H1 (cell line): ENCODE data around the gene TGFBR1. TPM values are rescaled to one million over a fixed set of nuclear protein-coding genes. Genes with fewer than 3 reads are reported as not detected.

Source experiments
- CTCF ChIA-PET: fragments of 300-600 bp; sonication (Branson Sonifier 250); formaldehyde crosslinking; loops from one replicate; lab custom pipeline; 2021; ENCODE audit not compliant: partially characterized antibody; lab: Charles Lee
- POLR2A ChIA-PET: fragments of 300-600 bp; sonication (Branson Sonifier 250); formaldehyde crosslinking; loops from one replicate; lab custom pipeline; 2021; ENCODE audit warnings: inconsistent platforms; ENCODE audit not compliant: partially characterized antibody; lab: Charles Lee
- DNase-seq, 2 experiments: peaks; one replicate each; pipeline versions ENCODE4 v3.0.0 to v3.0.0-alpha.2; 2010 to 2022; ENCODE audit warnings: low spot score in 2 of 2, low read depth in 1 of 2, mixed read lengths in 1 of 2
- FAIRE-seq: peaks from 2 replicates; lab custom pipeline; 2011; peaks lifted over from hg19 to GRCh38; lab: Jason Lieb, UNC
- H2AFZ ChIP-seq: 2 replicates; pipeline ENCODE4 v1.8.1; 2012; ENCODE audit warnings: low read length, inconsistent platforms
- H2AK5ac ChIP-seq: 2 replicates; pipeline ENCODE4 v1.6.1; 2013; ENCODE audit warnings: low read depth, low read length
- H2BK120ac ChIP-seq: replicated peaks from 2 replicates; pipeline ENCODE3; 2013; ENCODE audit warnings: low read depth, low read length, inconsistent platforms
- H2BK12ac ChIP-seq: 2 replicates; pipeline ENCODE4 v1.6.1; 2013; ENCODE audit warnings: low read depth, low read length
- H2BK15ac ChIP-seq: 2 replicates; pipeline ENCODE4 v1.6.1; 2013; ENCODE audit warnings: low read length
- H2BK20ac ChIP-seq: 2 replicates; pipeline ENCODE4 v1.6.1; 2013; ENCODE audit warnings: low read length
- H2BK5ac ChIP-seq: 2 replicates; pipeline ENCODE4 v1.6.1; 2013; ENCODE audit warnings: low read depth, low read length
- H3K14ac ChIP-seq: 2 replicates; pipeline ENCODE4 v1.6.1; 2013; ENCODE audit warnings: inconsistent platforms; ENCODE audit not compliant: insufficient read length
- H3K18ac ChIP-seq: 2 replicates; pipeline ENCODE4 v1.6.1; 2013; ENCODE audit warnings: low read length; ENCODE audit errors: extremely low read depth
- H3K23ac ChIP-seq: 2 replicates; pipeline ENCODE4 v1.6.1; 2013; ENCODE audit warnings: inconsistent platforms; ENCODE audit not compliant: insufficient read length
- H3K23me2 ChIP-seq: 2 replicates; pipeline ENCODE4 v1.6.1; 2013; ENCODE audit warnings: low read depth, low read length
- H3K27ac ChIP-seq: 2 replicates; pipeline ENCODE4 v1.6.1; 2011; ENCODE audit warnings: low read depth, low read length, inconsistent platforms
- H3K27me3 ChIP-seq, 4 experiments: replicated peaks in 1 of 4; 1 replicate in 1 of 4; 2 replicates in 3 of 4; pipeline versions ENCODE4 v1.6.1 to v1.8.1; 2011 to 2013; ENCODE audit warnings: low read length in 3 of 4, mild to moderate bottlenecking in 3 of 4, inconsistent platforms in 2 of 4, mixed read lengths in 2 of 4, moderate library complexity in 1 of 4; ENCODE audit not compliant: control insufficient read depth in 3 of 4, insufficient read depth in 3 of 4; ENCODE audit errors: extremely low read depth in 1 of 4
- H3K36me3 ChIP-seq, 4 experiments: 2 replicates each; pipeline versions ENCODE4 v1.6.1 to v1.8.1; 2011 to 2013; ENCODE audit warnings: mild to moderate bottlenecking in 4 of 4, low read length in 3 of 4, moderate library complexity in 2 of 4, control low read depth in 1 of 4, inconsistent platforms in 1 of 4; ENCODE audit not compliant: insufficient read depth in 4 of 4, control insufficient read depth in 2 of 4
- H3K4ac ChIP-seq: replicated peaks from 2 replicates; pipeline ENCODE3; 2013; ENCODE audit warnings: low read length, low read depth, mixed read lengths, inconsistent platforms; ENCODE audit not compliant: insufficient read length
- H3K4me1 ChIP-seq, 4 experiments: replicated peaks in 1 of 4; 1 replicate in 1 of 4; 2 replicates in 3 of 4; pipeline versions ENCODE4 v1.6.1 to v1.8.1; 2011 to 2013; ENCODE audit warnings: low read length in 3 of 4, inconsistent platforms in 2 of 4, mixed read lengths in 1 of 4; ENCODE audit not compliant: insufficient read depth in 4 of 4, control insufficient read depth in 3 of 4
- H3K4me2 ChIP-seq, 2 experiments: 2 replicates each; pipeline versions ENCODE4 v1.6.1 to v1.8.1; 2011 to 2013; ENCODE audit warnings: low read depth in 2 of 2, low read length in 2 of 2, control low read depth in 1 of 2, inconsistent platforms in 1 of 2, mild to moderate bottlenecking in 1 of 2; ENCODE audit not compliant: insufficient read depth in 1 of 2
- H3K4me3 ChIP-seq, 4 experiments: fragments of 200-600, 300-600 bp in 1 of 4; sonication (generic), shearing (Covaris generic), sonication (Bioruptor Twin) in 1 of 4; 2 replicates each; pipeline versions ENCODE4 v1.5.1 to v1.8.1; 2011 to 2016; ENCODE audit warnings: low read length in 4 of 4, low read depth in 3 of 4, control low read depth in 2 of 4, inconsistent platforms in 2 of 4, mild to moderate bottlenecking in 2 of 4, mixed read lengths in 1 of 4, moderate library complexity in 1 of 4; ENCODE audit not compliant: insufficient read depth in 2 of 4; ENCODE audit errors: extremely low read depth in 1 of 4
- H3K56ac ChIP-seq: replicated peaks from 2 replicates; pipeline ENCODE3; 2013; ENCODE audit warnings: low read depth, mild to moderate bottlenecking, mixed read lengths, low read length, inconsistent platforms; ENCODE audit not compliant: insufficient read length
- H3K79me1 ChIP-seq: 2 replicates; pipeline ENCODE4 v1.6.1; 2013; ENCODE audit warnings: low read depth, low read length, control low read depth
- H3K79me2 ChIP-seq, 2 experiments: 2 replicates each; pipeline versions ENCODE4 v1.6.1 to v1.8.1; 2012 to 2013; ENCODE audit warnings: low read length in 2 of 2, mild to moderate bottlenecking in 2 of 2, inconsistent platforms in 1 of 2; ENCODE audit not compliant: insufficient read depth in 2 of 2, control insufficient read depth in 1 of 2
- H3K9ac ChIP-seq, 4 experiments: replicated peaks in 1 of 4; 1 replicate in 1 of 4; 2 replicates in 3 of 4; pipeline versions ENCODE4 v1.6.1 to v1.8.1; 2011 to 2013; ENCODE audit warnings: low read depth in 3 of 4, low read length in 3 of 4, control low read depth in 2 of 4, mild to moderate bottlenecking in 2 of 4, moderate library complexity in 2 of 4, inconsistent platforms in 1 of 4; ENCODE audit errors: extremely low read depth in 1 of 4
- H3K9me3 ChIP-seq, 2 experiments: 2 replicates each; pipeline versions ENCODE4 v1.6.1 to v1.8.1; 2012 to 2013; ENCODE audit warnings: mild to moderate bottlenecking in 2 of 2, moderate library complexity in 2 of 2, control low read depth in 1 of 2, inconsistent platforms in 1 of 2, low read depth in 1 of 2, low read length in 1 of 2, mixed read lengths in 1 of 2; ENCODE audit not compliant: insufficient read depth in 2 of 2
- H4K20me1 ChIP-seq, 2 experiments: replicated peaks in 1 of 2; 2 replicates each; pipeline versions ENCODE3 to v1.8.1; 2011 to 2013; ENCODE audit warnings: inconsistent platforms in 2 of 2, low read length in 2 of 2, mild to moderate bottlenecking in 1 of 2; ENCODE audit not compliant: insufficient read depth in 2 of 2, control insufficient read depth in 1 of 2
- H4K5ac ChIP-seq: 2 replicates; pipeline ENCODE4 v1.6.1; 2013; ENCODE audit warnings: low read length, low read depth, mixed read lengths, inconsistent platforms; ENCODE audit not compliant: insufficient read length
- H4K8ac ChIP-seq: 2 replicates; pipeline ENCODE4 v1.8.0; 2013; ENCODE audit warnings: mild to moderate bottlenecking, moderate library complexity, low read length, inconsistent platforms; ENCODE audit not compliant: insufficient read depth; ENCODE audit errors: extremely low read depth
- H4K91ac ChIP-seq: replicated peaks from 2 replicates; pipeline ENCODE3; 2013; ENCODE audit warnings: low read length, mixed read lengths, inconsistent platforms; ENCODE audit not compliant: insufficient read length
- BCL11A ChIP-seq, 2 experiments: IDR thresholded peaks; one replicate each; pipeline ENCODE4 v1.6.1; 2011; ENCODE audit warnings: low read depth in 2 of 2, low read length in 2 of 2, mild to moderate bottlenecking in 2 of 2
- EZH2 ChIP-seq: fragments of 200-600 bp; sonication (generic); IDR thresholded peaks from 2 replicates; pipeline ENCODE4 v1.7.1; 2012; ENCODE audit warnings: low read depth, mild to moderate bottlenecking, moderate library complexity, low read length, inconsistent platforms; ENCODE audit not compliant: severe bottlenecking
- KDM4A ChIP-seq: IDR thresholded peaks from one replicate; pipeline ENCODE4 v1.7.1; 2012; ENCODE audit warnings: low read depth, mild to moderate bottlenecking, moderate library complexity, low read length, inconsistent platforms; ENCODE audit not compliant: severe bottlenecking
- SUZ12 ChIP-seq: fragments of 200-600 bp; sonication (generic); IDR thresholded peaks from 2 replicates; pipeline ENCODE4 v1.6.1; 2012; ENCODE audit warnings: mild to moderate bottlenecking, inconsistent platforms, low read length, moderate library complexity, mixed read lengths
- WGBS, 2 experiments: shearing (Covaris generic) in 1 of 2; methylation state at CpG; one replicate each; pipeline versions ENCODE4 v1.1.6 to v1.1.7; 2013 to 2015; ENCODE audit warnings: low lambda C conversion rate in 2 of 2, mixed read lengths in 2 of 2, inconsistent platforms in 1 of 2, low coverage in 1 of 2, missing lambda C conversion rate in 1 of 2; ENCODE audit not compliant: insufficient replicate concordance in 2 of 2, insufficient coverage in 1 of 2, insufficient read length in 1 of 2; ENCODE audit errors: extremely low coverage in 1 of 2, missing lambda C conversion rate in 1 of 2; 5-methylcytosine and 5-hydroxymethylcytosine counted together
- polyA plus RNA-seq, 7 experiments: library from polyadenylated mRNA; depleted of rRNA in 3 of 7; stranded (reverse) in 5 of 7; unstranded in 2 of 7; fragments of >200 nt in 5 of 7; fragments of 200-250 nt in 2 of 7; gene quantifications; 1 replicate in 5 of 7; 2 replicates in 1 of 7; 4 replicates in 1 of 7; pipeline versions ENCODE4 v1.2.1 to v1.2.3, GENCODE V29; 2011 to 2013; ENCODE audit warnings: missing spikeins in 2 of 7, mixed read lengths in 2 of 7
- total RNA-seq: library from RNA; stranded (reverse); fragmentation: NEBNext Ultra II Directional; extraction: Animal tissue kit (Norgen Biotek cat#: 25700); gene quantifications from 2 replicates; pipeline ENCODE4 v1.2.1, GENCODE V29; 2021

Gene TGFBR1
- total and polyA plus RNA-seq, 2 of the 8 experiments (the other 6 are each of a cell fraction or from before 2014, with no cell fraction given) = 16.8 to 52.4 TPM

DNA sequence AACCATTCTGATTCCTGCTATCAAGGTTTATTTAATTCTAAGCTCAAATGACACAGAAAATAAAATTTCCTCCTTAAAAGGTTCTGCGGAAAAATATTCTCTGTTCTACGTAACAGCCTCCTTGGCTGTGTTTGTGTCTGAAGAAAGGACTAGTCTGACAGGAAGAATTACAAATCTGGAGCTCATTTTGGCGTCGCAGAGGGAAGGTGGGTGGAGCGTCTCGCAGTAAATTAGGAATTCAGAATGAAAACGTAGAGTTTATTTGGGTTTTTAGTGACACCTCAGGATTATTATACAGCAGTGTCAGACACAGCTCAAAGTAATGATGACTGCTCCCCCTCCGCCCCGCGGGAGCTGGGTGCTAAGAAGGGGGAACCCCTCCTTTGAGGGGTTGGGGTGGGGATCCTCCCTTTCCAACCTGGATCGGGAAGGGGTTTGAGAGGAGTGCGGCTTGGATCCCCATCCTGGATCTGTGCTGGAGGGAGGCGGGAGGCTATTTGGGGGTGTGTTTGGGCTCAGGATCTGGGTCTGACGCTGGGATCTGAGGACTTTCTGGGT, 933 bp upstream of the TGFBR1 start:
- Histone ChIP-seq H4K20me1 (peaks cover 4 to 10% of the 10 kb centered on the region in 2 experiments), H3K4me1 (peaks cover 0 to 3% (median 2%) of the 10 kb centered on the region in 4 experiments; a peak in 3 of 7 replicates), H3K79me2 (peaks cover 6 to 33% of the 10 kb centered on the region in 2 experiments), H4K5ac (no peak overlapping the region), H2BK12ac (0 out of 2 replicates have a peak overlapping the region, but pooled peaks have one; percentile 68), H4K91ac (no peak overlapping the region), H2AK5ac (no peak overlapping the region), H3K18ac (no peak overlapping the region), H3K36me3 (no peaks in the 10 kb centered on the region), H3K23me2 (peaks cover 7% of the 10 kb centered on the region), H4K8ac (no peak overlapping the region; the same call in 1 of the 2 replicates), H2BK20ac (no peak overlapping the region), H3K27ac (no peak overlapping the region), H3K9ac (peak overlapping the region in 3 of 4 experiments; percentile 22 to 45 (median 42); a peak in 6 of 7 replicates), H2BK5ac (0 out of 2 replicates have a peak overlapping the region, but pooled peaks have one; percentile 68), H2BK120ac (no peak overlapping the region), H3K4me2 (peak overlapping the region; percentile 91 to 99), H2BK15ac (no peak overlapping the region), H3K23ac (no peak overlapping the region), H3K14ac (no peak overlapping the region), H3K27me3 (no peaks in the 10 kb centered on the region; a peak in 1 of 7 replicates), H3K4me3 (peak overlapping the region; percentile 69 to 85 (median 74)), H3K9me3 (no peaks in the 10 kb centered on the region), H3K79me1 (peaks cover 2% of the 10 kb centered on the region; the same call in 1 of the 2 replicates), H3K4ac (no peak overlapping the region), H3K56ac (peak overlapping the region; percentile 17), H2AFZ (peak overlapping the region; percentile 93)
- FAIRE-seq = no peak
- POLR2A ChIA-PET = interaction anchor here (0.8 to 2.8 kb wide), 7 partner anchors 10 to 198 kb away, joined by 3 to 11 read pairs (median 3); no protein-coding TSS in a partner anchor
- WGBS, 2 experiments = 6% methylated on average over 14 of the region's 14 CpGs; no CpG with 5 or more reads in 1 of the 2 experiments
- TF ChIP-seq BCL11A (IDR thresholded peaks at IDR 0.05; ENCODE audit: low read depth in 2 of 2, low read length in 2 of 2) (no peak), EZH2 (peak; percentile 27), KDM4A (peak; percentile 78), SUZ12 (0 out of 2 replicates have a peak, but pooled peaks have one; percentile 21)
- CTCF ChIA-PET = interaction anchor here (0.5 to 2.6 kb wide), 17 partner anchors 10 to 313 kb away, joined by 3 to 16 read pairs (median 4); no protein-coding TSS in a partner anchor
- DNase-seq = peak in 1 of 2 experiments; percentile 63
